Ascending aorta (tissue), 2 donors: Measurements from ENCODE around the gene CCDC63. TPM values are rescaled to one million over a fixed set of nuclear protein-coding genes. Genes with fewer than 3 reads are reported as not detected.

ENCODE experiments used
- DNase-seq, 2 donors: peaks; one replicate each; pipeline ENCODE4 v3.0.0-alpha.2; 2019; ENCODE audit warnings: low spot score in 2 of 2
- H3K27ac ChIP-seq, 2 donors: fragments of 200-600 bp; sonication (generic); one replicate each; pipeline ENCODE4 v1.5.1; 2016 to 2017; ENCODE audit warnings: mild to moderate bottlenecking in 1 of 2
- H3K27me3 ChIP-seq: fragments of 200-600 bp; sonication (generic); one replicate; pipeline ENCODE4 v1.5.1; 2017
- H3K36me3 ChIP-seq, 2 donors: fragments of 200-600 bp; sonication (generic); one replicate each; pipeline ENCODE4 v1.5.1; 2016
- H3K4me1 ChIP-seq, 2 donors: fragments of 200-600 bp; sonication (generic); one replicate each; pipeline ENCODE4 v1.5.1; 2016 to 2017; ENCODE audit warnings: mild to moderate bottlenecking in 1 of 2
- H3K4me3 ChIP-seq, 2 donors: fragments of 200-600 bp; sonication (generic); one replicate each; pipeline ENCODE4 v1.5.1; 2016 to 2017; ENCODE audit warnings: mild to moderate bottlenecking in 1 of 2
- H3K9me3 ChIP-seq, 2 donors: fragments of 200-600 bp; sonication (generic); one replicate each; pipeline ENCODE4 v1.5.1; 2016
- CTCF ChIP-seq, 3 experiments: fragments of 200-600 bp in 2 of 3; fragments of 450-650 bp in 1 of 3; sonication (generic) in 2 of 3; IDR thresholded peaks; one replicate each; pipeline ENCODE4 v1.5.1; 2016 to 2019; ENCODE audit warnings: antibody characterized with exemption in 3 of 3, mild to moderate bottlenecking in 1 of 3, moderate library complexity in 1 of 3
- intact Hi-C: fragments of 100-400 bp; cut with DNase I; formaldehyde crosslinking; loops from one replicate; pipeline ENCODE4 v1.15.1; 2023
- total RNA-seq: library from RNA; depleted of rRNA; stranded (reverse); fragments of >200 nt; gene quantifications from one replicate; pipeline ENCODE4 v1.1.0, GENCODE V29; 2016

Gene CCDC63
- total RNA-seq, 1 donor from 2014 or later = not detected

GRCh38 chr12:110883251-110883650 is 36.5 kb downstream of the CCDC63 start:
- no peaks in the 10 kb centered on the region for H3K27me3 ChIP-seq
- H3K4me1 ChIP-seq = peaks cover 0 to under 1% of the 10 kb centered on the region in 2 donors
- intact Hi-C loops = loop anchor here (10.0 kb wide), 1 partner anchor 198 kb away; the partner anchor contains the start of gene HVCN1
- no peak for TF ChIP-seq CTCF (IDR thresholded peaks at IDR 0.05)
- no peaks in the 10 kb centered on the region for H3K9me3 ChIP-seq
- DNase-seq = no peak
- no peaks in the 10 kb centered on the region for H3K36me3 ChIP-seq
- H3K27ac ChIP-seq = no peak overlapping the region
- no peak overlapping the region for H3K4me3 ChIP-seq

GRCh38 chr12:110885152-110885840 is 38.5 kb downstream of the CCDC63 start:
- intact Hi-C loops = loop anchor here (5.0 to 10.0 kb wide), 6 partner anchors 38 to 433 kb away; partner anchors contain the start of genes ARPC3, CCDC63, FAM216A and GPN3
- no peak for DNase-seq
- Histone ChIP-seq H3K27ac (no peak overlapping the region), H3K9me3 (no peaks in the 10 kb centered on the region), H3K4me3 (no peak overlapping the region), H3K36me3 (no peaks in the 10 kb centered on the region), H3K4me1 (no peaks in the 10 kb centered on the region), H3K27me3 (no peaks in the 10 kb centered on the region)
- no peak for TF ChIP-seq CTCF (IDR thresholded peaks at IDR 0.05)

GRCh38 chr12:110888256-110888991 is 41.6 kb downstream of the CCDC63 start:
- no peak for TF ChIP-seq CTCF (IDR thresholded peaks at IDR 0.05)

GRCh38 chr12:110889361-110889760 is 42.6 kb downstream of the CCDC63 start:
- no peak overlapping the region for H3K27ac ChIP-seq
- H3K27me3 ChIP-seq = no peaks in the 10 kb centered on the region
- H3K4me1 ChIP-seq = no peaks in the 10 kb centered on the region
- H3K4me3 ChIP-seq = no peak overlapping the region
- no peak for TF ChIP-seq CTCF (IDR thresholded peaks at IDR 0.05)
- intact Hi-C loops = loop anchor here (2.0 to 10.0 kb wide), 7 partner anchors 42 to 437 kb away; partner anchors contain the start of genes ARPC3, CCDC63, FAM216A and GPN3
- H3K9me3 ChIP-seq = no peaks in the 10 kb centered on the region
- no peak for DNase-seq
- H3K36me3 ChIP-seq = no peaks in the 10 kb centered on the region

More at GRCh38 chr12:110888256-110888991, 41.6 kb downstream of the CCDC63 start:
- H3K4me3 ChIP-seq = no peak overlapping the region
- no peaks in the 10 kb centered on the region for H3K27me3 ChIP-seq
- H3K4me1 ChIP-seq = no peaks in the 10 kb centered on the region
- no peaks in the 10 kb centered on the region for H3K36me3 ChIP-seq
- H3K27ac ChIP-seq = no peak overlapping the region
- intact Hi-C loops = loop anchor here (2.0 to 10.0 kb wide), 7 partner anchors 41 to 436 kb away; partner anchors contain the start of genes ARPC3, CCDC63, FAM216A and GPN3
- DNase-seq = no peak
- no peaks in the 10 kb centered on the region for H3K9me3 ChIP-seq

- Histone ChIP-seq H3K4me3 (no peak overlapping the region), H3K9me3 (no peaks in the 10 kb centered on the region), H3K4me1 (no peaks in the 10 kb centered on the region), H3K27ac (no peak overlapping the region), H3K27me3 (no peaks in the 10 kb centered on the region), H3K36me3 (no peaks in the 10 kb centered on the region)
- intact Hi-C loops = loop anchor here (1.0 kb wide), 1 partner anchor 419 kb away; no protein-coding TSS in a partner anchor
- TF ChIP-seq CTCF (IDR thresholded peaks at IDR 0.05) = no peak
- DNase-seq = no peak
These were observed 47.2 kb downstream of the CCDC63 start for GRCh38 chr12:110893956-110894355.
